ENCODE data around the gene IDH2. TPM values are rescaled to one million over a fixed set of nuclear protein-coding genes. Genes with fewer than 3 reads are reported as not detected.

IDH2 gene
- total and polyA plus RNA-seq, 2 of the 13 experiments (the other 11 are each of a cell fraction or from before 2014, with no cell fraction given): 121 to 145 TPM

DNA sequence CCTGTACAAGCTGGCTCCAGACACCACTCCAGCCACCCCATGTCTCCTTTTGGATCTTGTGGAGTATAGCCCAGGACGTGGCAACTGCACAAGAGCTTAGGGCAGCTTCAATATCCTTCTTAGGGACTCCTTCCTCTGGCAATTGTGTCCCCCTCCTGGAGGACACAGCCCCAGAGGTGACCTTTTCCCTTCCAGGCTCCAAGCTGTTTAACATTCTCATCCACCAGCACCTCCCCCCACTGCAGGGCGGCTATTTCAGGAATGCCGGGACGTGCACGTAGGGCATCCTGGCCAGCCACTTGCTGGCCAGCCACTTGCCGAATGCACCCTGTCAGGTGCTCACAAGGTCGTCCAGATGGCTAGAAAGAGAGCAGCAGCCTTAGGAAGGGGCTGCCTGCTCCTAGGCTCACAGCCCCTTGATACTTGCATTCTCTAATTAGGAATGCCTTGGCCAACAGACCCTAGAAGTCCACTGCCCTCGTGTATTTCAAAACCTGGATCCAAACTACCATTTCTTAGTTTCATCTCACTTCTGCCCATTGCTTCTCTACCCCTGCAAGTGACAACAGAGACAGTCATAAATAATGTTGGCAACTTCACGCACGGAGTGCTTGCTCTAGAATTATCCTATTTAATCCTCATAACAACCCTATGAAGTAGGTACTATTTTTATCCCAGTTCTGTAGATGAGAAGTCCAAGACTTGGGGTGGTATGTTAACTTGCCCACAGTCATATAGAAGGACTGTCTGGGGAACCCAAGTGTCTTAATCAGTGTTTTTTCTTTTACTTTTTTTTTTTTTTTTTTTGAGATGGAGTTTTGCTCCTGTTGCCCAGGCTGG is 24.5 kb upstream of the IDH2 start (continued):
- TF ChIP-seq NFATC3 (CRISPR knock-in tag; IDR thresholded peaks at IDR 0.05): no peak
- TF ChIP-seq KLF9 (CRISPR knock-in tag; IDR thresholded peaks at IDR 0.05; ENCODE audit: low read depth): no peak
- TF ChIP-seq ZNF788 (CRISPR knock-in tag; IDR thresholded peaks at IDR 0.05; ENCODE audit: borderline replicate concordance): peak; percentile 77; the same call in 1 of the 2 replicates
- TF ChIP-seq ZNF839 (CRISPR knock-in tag; IDR thresholded peaks at IDR 0.05; ENCODE audit: borderline replicate concordance): no peak
- TF ChIP-seq, protein P1, sequence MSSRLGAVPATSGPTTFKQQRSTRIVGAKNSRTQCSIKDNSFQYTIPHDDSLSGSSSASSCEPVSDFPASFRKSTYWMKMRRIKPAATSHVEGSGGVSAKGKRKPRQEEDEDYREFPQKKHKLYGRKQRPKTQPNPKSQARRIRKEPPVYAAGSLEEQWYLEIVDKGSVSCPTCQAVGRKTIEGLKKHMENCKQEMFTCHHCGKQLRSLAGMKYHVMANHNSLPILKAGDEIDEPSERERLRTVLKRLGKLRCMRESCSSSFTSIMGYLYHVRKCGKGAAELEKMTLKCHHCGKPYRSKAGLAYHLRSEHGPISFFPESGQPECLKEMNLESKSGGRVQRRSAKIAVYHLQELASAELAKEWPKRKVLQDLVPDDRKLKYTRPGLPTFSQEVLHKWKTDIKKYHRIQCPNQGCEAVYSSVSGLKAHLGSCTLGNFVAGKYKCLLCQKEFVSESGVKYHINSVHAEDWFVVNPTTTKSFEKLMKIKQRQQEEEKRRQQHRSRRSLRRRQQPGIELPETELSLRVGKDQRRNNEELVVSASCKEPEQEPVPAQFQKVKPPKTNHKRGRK (CRISPR knock-in tag; IDR thresholded peaks at IDR 0.05): no peak
- TF ChIP-seq MAF1 (CRISPR knock-in tag; IDR thresholded peaks at IDR 0.05; ENCODE audit: borderline replicate concordance): no peak
- no peak for TF ChIP-seq ZNF446 (CRISPR knock-in tag; IDR thresholded peaks at IDR 0.05)
- TF ChIP-seq ZNF431 (CRISPR knock-in tag; IDR thresholded peaks at IDR 0.05; ENCODE audit: borderline replicate concordance, low read depth): peak; percentile 76; the same call in 1 of the 2 replicates
- no peak for TF ChIP-seq NR2F2 (IDR thresholded peaks at IDR 0.05; ENCODE audit: borderline replicate concordance, low read depth)
- TF ChIP-seq, protein P2, sequence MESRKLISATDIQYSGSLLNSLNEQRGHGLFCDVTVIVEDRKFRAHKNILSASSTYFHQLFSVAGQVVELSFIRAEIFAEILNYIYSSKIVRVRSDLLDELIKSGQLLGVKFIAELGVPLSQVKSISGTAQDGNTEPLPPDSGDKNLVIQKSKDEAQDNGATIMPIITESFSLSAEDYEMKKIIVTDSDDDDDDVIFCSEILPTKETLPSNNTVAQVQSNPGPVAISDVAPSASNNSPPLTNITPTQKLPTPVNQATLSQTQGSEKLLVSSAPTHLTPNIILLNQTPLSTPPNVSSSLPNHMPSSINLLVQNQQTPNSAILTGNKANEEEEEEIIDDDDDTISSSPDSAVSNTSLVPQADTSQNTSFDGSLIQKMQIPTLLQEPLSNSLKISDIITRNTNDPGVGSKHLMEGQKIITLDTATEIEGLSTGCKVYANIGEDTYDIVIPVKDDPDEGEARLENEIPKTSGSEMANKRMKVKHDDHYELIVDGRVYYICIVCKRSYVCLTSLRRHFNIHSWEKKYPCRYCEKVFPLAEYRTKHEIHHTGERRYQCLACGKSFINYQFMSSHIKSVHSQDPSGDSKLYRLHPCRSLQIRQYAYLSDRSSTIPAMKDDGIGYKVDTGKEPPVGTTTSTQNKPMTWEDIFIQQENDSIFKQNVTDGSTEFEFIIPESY (CRISPR knock-in tag; IDR thresholded peaks at IDR 0.05): peak; percentile 26; the same call in 1 of the 2 replicates
- TF ChIP-seq ZSCAN25 (CRISPR knock-in tag; IDR thresholded peaks at IDR 0.05): no peak
- no peak for TF ChIP-seq NFE2L2 (IDR thresholded peaks at IDR 0.05; ENCODE audit: low read length)
- peak; percentile 62; the same call in 1 of the 2 replicates for TF ChIP-seq ETV5 (CRISPR knock-in tag; IDR thresholded peaks at IDR 0.05; ENCODE audit: borderline replicate concordance)
- TF ChIP-seq ZNF589 (CRISPR knock-in tag; conservative IDR thresholded peaks at IDR 0.05): no peak
- TF ChIP-seq, protein P3, sequence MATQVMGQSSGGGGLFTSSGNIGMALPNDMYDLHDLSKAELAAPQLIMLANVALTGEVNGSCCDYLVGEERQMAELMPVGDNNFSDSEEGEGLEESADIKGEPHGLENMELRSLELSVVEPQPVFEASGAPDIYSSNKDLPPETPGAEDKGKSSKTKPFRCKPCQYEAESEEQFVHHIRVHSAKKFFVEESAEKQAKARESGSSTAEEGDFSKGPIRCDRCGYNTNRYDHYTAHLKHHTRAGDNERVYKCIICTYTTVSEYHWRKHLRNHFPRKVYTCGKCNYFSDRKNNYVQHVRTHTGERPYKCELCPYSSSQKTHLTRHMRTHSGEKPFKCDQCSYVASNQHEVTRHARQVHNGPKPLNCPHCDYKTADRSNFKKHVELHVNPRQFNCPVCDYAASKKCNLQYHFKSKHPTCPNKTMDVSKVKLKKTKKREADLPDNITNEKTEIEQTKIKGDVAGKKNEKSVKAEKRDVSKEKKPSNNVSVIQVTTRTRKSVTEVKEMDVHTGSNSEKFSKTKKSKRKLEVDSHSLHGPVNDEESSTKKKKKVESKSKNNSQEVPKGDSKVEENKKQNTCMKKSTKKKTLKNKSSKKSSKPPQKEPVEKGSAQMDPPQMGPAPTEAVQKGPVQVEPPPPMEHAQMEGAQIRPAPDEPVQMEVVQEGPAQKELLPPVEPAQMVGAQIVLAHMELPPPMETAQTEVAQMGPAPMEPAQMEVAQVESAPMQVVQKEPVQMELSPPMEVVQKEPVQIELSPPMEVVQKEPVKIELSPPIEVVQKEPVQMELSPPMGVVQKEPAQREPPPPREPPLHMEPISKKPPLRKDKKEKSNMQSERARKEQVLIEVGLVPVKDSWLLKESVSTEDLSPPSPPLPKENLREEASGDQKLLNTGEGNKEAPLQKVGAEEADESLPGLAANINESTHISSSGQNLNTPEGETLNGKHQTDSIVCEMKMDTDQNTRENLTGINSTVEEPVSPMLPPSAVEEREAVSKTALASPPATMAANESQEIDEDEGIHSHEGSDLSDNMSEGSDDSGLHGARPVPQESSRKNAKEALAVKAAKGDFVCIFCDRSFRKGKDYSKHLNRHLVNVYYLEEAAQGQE (IDR thresholded peaks at IDR 0.05; ENCODE audit: borderline replicate concordance in 1 of 2, low read depth in 1 of 2, low read length in 2 of 2): no peak; a peak in 1 of 4 replicates
- TF ChIP-seq IRX3 (CRISPR knock-in tag; IDR thresholded peaks at IDR 0.05; ENCODE audit: borderline replicate concordance, low read depth): no peak
- no peak for TF ChIP-seq HDAC6 (IDR thresholded peaks at IDR 0.05; ENCODE audit: low read depth, low read length)
- peak; percentile 39; the same call in 1 of the 2 replicates for TF ChIP-seq CREM (IDR thresholded peaks at IDR 0.05)
- no peak for TF ChIP-seq CREM (CRISPR knock-in tag; IDR thresholded peaks at IDR 0.05)
- no peak for TF ChIP-seq PHB2 (IDR thresholded peaks at IDR 0.05; ENCODE audit: partially characterized antibody)
- TF ChIP-seq FOXA3 (CRISPR knock-in tag; IDR thresholded peaks at IDR 0.05): peak; percentile 46; the same call in 1 of the 2 replicates
- TF ChIP-seq HHEX (CRISPR knock-in tag; IDR thresholded peaks at IDR 0.05): no peak
- TF ChIP-seq HDAC2 (CRISPR knock-in tag; IDR thresholded peaks at IDR 0.05): peak; percentile 82; the same call in 1 of the 2 replicates
- no peak; the same call in 1 of the 2 replicates for TF ChIP-seq ARNT2 (CRISPR knock-in tag; IDR thresholded peaks at IDR 0.05; ENCODE audit: low read depth)
